Measurements from ENCODE around the gene DHX30.

Gene DHX30

DNA sequence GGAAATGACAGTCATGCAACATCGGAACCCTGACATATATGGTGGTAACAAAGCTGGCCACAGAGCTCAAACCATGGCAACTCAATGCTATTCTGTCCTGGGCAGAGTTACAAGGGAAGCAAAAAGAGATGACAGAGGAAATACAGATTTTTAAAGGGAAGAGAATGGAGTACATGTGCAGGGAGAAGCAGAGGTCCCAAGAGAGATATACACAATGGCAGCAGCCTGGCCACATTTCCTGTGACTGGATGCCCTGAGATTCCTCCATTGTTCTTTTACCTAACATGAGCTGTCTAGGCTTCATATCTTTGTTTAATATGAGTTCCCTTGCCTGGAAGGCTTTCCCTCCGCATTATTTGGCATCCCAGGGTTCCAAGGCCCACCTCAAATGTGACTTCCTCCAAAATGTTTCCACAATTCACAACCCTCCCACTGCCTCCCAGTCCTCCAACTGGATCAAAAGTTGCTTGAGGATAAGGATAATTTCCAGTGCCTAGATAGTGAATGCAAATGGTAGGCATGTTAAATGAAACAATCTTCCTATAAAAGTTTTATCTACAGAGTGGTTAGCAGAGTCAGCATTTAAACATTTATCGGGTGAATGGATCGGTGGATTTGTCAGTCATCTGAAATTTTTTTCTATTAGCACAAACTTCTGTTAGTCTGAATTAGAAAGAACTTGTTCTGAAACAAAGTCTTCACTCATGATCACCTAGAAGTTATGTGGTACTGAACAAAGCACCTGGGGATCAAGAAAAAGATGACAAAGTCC is 86.2 kb downstream of the DHX30 start:
- no peak for DNase-seq

DNA sequence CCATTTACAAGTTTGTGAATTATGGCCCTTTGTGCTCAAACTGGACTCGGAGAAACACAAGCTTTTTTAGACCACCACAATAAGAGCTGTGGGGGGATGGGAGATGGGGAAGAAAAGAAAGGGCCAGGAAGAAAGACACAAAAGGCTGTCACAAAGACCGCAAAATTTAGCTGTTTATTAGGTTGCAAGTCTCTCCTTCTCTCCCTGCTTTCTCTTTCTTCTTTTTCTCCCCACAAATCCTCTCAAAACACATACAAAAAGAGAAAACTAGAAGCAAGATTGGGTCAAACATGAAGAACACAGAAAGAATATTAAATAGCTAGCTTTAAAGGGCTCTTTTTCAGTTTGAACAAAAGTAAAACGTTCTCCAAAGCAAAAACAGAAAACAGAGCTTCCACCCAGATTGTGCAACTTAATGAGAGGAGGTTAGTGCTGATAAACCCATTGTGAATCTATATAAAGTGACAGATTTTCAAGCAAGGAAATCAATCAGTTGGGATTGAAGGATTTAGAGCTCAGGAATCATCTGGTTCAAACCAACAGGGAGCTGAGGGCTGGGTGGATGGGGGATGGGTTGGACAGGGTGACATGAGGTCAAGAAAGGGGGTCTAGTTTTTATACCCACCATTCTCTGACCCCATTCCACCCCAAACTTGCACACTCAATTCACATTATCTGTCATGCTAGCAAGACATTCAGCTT is 87.3 kb downstream of the DHX30 start:
- no peak for DNase-seq

DNA sequence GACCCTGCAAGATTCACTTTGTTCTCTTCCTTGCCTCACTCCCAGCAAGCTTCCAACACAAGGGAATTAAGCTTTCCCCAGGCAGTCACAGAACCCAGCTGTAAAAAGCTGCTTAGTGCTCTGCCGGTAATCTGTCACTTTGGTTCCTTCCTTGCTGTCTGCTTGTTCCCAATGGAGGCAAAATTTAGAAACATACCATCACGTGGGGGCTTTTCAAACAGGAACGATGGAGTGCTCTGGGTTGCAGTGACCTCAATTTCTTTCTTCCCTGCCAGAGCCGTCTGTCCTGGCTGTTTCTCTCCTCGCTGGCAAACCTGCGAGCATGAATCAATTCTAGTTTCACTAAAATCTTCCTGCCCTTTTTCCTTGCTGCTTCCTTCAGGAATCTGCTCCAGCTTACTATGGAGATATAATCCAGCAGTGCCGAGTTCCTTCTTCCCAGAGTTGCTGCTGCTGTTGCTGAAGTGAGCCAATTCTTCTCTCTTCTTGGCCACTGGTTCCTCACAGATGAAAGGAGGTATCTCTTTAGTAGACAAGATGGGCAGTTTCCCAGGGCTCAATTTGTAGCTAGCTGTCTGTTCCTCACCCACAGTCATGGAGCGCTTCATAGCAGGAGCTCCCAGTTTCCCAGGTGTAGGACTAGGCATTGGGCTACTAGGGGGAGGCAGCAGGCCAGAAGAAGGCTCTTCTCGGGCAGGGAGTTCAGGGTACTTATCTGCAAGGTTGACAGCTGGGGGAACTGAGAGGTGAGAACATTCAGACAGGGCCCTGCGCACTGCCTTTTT is 88.1 kb downstream of the DHX30 start:
- no peak for DNase-seq

DNA sequence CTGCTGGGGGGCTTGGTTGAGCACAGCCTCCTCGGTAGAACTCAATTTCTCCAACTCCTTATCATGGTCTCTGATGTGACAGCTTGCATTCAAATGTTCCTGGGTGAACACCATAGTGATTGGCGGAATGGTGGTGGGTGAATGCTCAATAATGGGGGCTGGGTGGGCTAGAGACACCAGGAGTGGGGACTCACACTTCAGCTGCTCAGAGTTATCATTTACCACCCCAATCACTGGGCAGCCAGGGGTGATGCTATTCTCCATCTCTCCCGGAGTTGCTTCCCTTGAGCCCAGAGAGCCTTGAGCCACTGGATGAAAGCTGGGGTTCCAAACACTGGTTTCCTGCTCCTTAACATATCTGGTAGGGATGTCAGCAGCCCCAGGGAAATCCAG is 88.7 kb downstream of the DHX30 start:
- DNase-seq: no peak

DNA sequence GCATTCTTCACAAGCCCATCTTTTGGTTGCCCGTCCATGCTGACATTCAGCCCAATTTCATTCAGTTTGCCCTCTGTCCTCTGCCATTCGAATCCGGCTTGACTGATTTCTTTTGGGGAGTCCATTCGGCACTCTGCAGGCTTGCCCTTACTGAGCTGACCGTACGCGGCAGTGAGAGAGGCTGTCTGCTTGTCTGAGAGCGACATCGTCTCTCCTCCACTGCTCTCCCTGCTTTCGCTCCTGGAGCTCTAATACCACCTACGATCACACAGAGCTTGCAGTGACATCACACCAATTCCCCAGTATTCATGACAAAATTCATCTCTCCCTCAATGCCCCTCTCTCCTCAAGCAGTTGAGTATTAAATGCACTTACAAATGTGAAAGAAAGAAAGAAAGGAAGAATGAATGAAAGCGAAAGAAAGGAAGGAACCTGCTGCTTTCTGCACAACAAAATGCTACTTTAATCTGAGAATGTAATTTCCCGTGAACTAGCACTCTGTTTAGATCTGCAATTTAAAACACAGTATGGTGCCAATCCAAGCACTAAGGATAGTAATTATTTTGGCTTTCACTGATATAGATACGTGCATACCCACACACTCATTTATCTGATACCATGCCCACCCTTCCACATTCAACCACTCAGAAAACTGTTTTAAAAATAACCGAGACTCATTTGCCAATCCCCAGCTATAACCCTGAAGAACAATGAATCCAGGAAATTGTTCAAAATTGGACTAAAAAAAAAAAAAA is 89.5 kb downstream of the DHX30 start:
- no peak for DNase-seq

DNA sequence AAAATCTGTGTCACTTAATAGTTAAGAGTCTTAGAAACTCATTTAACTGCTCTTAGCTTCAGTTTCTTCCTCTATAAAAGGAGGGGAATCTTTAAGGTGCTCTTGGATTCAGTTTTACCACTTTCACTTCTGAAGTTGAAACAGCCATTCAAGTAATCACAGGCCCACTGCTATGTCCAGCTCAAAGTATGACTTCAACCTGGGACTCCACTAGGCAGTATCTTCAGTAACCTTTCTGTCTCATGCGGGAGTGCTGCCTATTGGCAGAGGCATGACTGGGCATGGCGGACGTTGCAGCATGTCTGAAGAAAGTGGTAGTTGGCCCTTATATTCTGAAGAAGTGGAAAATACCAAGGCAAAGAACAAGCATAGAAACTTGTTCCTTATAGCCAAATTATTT is 92.3 kb downstream of the DHX30 start:
- no peak for DNase-seq

DNA sequence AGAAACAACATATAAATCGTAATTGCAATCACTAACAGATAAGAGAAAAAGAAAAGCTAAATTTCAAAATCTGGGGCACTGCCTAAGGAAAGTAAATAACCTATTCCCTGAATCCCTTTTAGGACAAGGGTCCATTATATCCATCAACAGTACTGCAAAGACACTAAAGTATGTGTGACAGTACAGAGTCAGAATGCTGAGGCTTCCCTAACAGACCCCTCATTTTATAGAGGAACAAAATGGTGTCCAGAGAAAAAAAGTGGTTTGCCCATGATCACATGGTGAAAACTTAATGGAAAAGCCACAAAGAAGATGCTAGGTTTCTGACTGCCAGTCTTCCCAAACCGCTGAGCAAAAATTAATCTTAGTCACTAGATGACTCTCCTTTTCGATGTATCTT is 93.8 kb downstream of the DHX30 start:
- no peak for DNase-seq

DNA sequence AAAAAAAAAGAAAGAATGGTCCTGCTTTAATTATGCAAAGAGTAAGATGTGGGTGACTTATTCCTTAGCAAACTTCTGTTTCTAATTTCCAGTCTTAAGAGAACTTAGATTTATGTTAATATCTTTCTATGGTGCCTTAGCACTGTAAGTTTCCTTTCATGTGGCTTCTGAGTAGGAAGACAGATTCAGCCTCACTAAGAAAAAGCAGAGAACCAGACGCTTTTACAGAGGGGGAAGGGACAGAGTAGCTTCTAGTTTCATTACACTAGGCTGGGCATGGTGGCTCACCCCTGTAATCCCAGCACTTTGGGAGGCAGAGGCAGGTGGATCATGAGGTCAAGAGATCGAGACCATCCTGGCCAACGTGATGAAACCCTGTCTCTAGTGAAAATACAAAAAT is 95.0 kb downstream of the DHX30 start:
- DNase-seq: no peak

DNA sequence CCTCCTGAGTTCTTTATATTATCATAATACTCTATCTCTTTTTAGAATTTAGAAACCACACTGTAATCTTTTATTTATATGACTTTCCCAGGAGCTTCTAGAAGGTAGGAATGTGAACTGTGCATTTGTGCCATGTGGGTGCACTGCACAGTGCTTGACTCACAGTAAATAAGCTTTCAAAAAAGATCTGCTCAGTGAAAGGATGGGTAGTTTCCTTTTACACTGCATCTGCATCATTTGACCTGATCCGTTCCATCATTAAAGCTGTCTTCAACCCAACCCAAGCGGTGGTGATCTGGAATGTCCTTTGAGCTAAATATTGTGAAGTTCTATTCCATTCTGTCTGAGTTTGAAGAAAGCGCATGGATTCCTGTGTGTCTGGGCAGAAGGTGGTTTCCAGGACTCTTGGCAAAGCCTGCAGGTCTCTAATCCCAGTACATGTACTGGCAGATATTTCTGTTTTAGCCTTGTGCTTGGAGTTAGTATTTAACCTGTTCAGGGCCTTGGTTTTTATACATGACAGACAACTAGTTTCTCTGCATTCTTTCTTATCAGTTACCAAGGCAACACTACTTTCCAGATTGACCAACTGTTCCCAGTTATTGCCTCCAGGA is 96.7 kb downstream of the DHX30 start:
- no peak for DNase-seq
